DOHH2 (cell line): ENCODE measurements around the gene TAGLN2.

ENCODE experiments used
- H3F3A ChIP-seq: fragments of 200-600 bp; sonication (generic), shearing (Covaris generic); 2 replicates; pipeline ENCODE4 v1.6.0; 2016; ENCODE audit warnings: antibody characterized with exemption, mild to moderate bottlenecking; ENCODE audit not compliant: control insufficient read depth, insufficient read depth
- H3K27ac ChIP-seq: fragments of 200-600 bp; sonication (generic); 2 replicates; pipeline ENCODE4 v1.5.1; 2014; ENCODE audit warnings: low read depth, mild to moderate bottlenecking, low read length, moderate library complexity
- H3K27me3 ChIP-seq: fragments of 200-600 bp; sonication (generic); 2 replicates; pipeline ENCODE4 v1.6.1; 2014; ENCODE audit warnings: mild to moderate bottlenecking, low read length, mixed read lengths; ENCODE audit not compliant: control insufficient read depth
- H3K36me3 ChIP-seq: fragments of 200-600 bp; sonication (generic); 2 replicates; pipeline ENCODE4 v1.6.1; 2014; ENCODE audit warnings: mild to moderate bottlenecking, low read length, moderate library complexity, mixed read lengths; ENCODE audit not compliant: control insufficient read depth
- H3K4me1 ChIP-seq: fragments of 200-600 bp; sonication (generic); 2 replicates; pipeline ENCODE4 v1.6.1; 2014; ENCODE audit warnings: mild to moderate bottlenecking, low read length, mixed read lengths; ENCODE audit not compliant: control insufficient read depth
- H3K4me2 ChIP-seq: fragments of 200-600 bp; sonication (generic); 2 replicates; pipeline ENCODE4 v1.6.0; 2014; ENCODE audit warnings: mild to moderate bottlenecking, low read length, moderate library complexity
- H3K4me3 ChIP-seq: fragments of 200-600 bp; sonication (generic); 2 replicates; pipeline ENCODE4 v1.5.1; 2014; ENCODE audit warnings: mild to moderate bottlenecking, low read length, mixed read lengths
- H3K79me2 ChIP-seq: fragments of 200-600 bp; sonication (generic); 2 replicates; pipeline ENCODE4 v1.6.1; 2014; ENCODE audit warnings: mild to moderate bottlenecking, low read length, mixed read lengths; ENCODE audit not compliant: control insufficient read depth
- H3K9me2 ChIP-seq: fragments of 200-600 bp; sonication (generic); replicated peaks from 2 replicates; pipeline ENCODE4 v1.6.1; 2014; ENCODE audit warnings: mild to moderate bottlenecking, low read length, mixed read lengths; ENCODE audit not compliant: control insufficient read depth
- H3K9me3 ChIP-seq: fragments of 200-600 bp; sonication (generic); 2 replicates; pipeline ENCODE4 v1.6.1; 2014; ENCODE audit warnings: antibody characterized with exemption, low read length, mixed read lengths; ENCODE audit not compliant: control insufficient read depth, insufficient read depth
- H4K20me1 ChIP-seq: fragments of 200-600 bp; sonication (generic); 2 replicates; pipeline ENCODE4 v1.6.0; 2014; ENCODE audit warnings: low read depth, mild to moderate bottlenecking, antibody characterized with exemption, low read length, moderate library complexity; ENCODE audit not compliant: control insufficient read depth, insufficient read depth
- EZH2phosphoT487 ChIP-seq: fragments of 200-600 bp; sonication (generic); IDR thresholded peaks from 2 replicates; pipeline ENCODE4 v1.6.1; 2017; ENCODE audit warnings: borderline replicate concordance, mild to moderate bottlenecking, antibody characterized with exemption, low read length, moderate library complexity, mixed read lengths
- TF ChIP-seq, protein P1 (sequence below): fragments of 200-600 bp; sonication (generic); IDR thresholded peaks from one replicate; pipeline ENCODE4 v1.5.1; 2014; ENCODE audit warnings: antibody characterized with exemption, mild to moderate bottlenecking, low read depth, low read length; ENCODE audit not compliant: poor library complexity, severe bottlenecking

TAGLN2 gene

GRCh38 chr1:159965263-159965662 lies 40.0 kb upstream of the TAGLN2 start:
- Histone ChIP-seq H3K27ac (no peak overlapping the region), H3K79me2 (no peaks in the 10 kb centered on the region), H3K4me1 (no peaks in the 10 kb centered on the region), H3K4me3 (no peak overlapping the region), H4K20me1 (no peaks in the 10 kb centered on the region), H3K9me3 (no peaks in the 10 kb centered on the region), H3K27me3 (peaks cover 26% of the 10 kb centered on the region), H3K36me3 (no peaks in the 10 kb centered on the region), H3K9me2 (no peaks in the 10 kb centered on the region), H3K4me2 (no peak overlapping the region), H3F3A (no peaks in the 10 kb centered on the region)
- no peak for TF ChIP-seq EZH2phosphoT487
- TF ChIP-seq, protein P1, sequence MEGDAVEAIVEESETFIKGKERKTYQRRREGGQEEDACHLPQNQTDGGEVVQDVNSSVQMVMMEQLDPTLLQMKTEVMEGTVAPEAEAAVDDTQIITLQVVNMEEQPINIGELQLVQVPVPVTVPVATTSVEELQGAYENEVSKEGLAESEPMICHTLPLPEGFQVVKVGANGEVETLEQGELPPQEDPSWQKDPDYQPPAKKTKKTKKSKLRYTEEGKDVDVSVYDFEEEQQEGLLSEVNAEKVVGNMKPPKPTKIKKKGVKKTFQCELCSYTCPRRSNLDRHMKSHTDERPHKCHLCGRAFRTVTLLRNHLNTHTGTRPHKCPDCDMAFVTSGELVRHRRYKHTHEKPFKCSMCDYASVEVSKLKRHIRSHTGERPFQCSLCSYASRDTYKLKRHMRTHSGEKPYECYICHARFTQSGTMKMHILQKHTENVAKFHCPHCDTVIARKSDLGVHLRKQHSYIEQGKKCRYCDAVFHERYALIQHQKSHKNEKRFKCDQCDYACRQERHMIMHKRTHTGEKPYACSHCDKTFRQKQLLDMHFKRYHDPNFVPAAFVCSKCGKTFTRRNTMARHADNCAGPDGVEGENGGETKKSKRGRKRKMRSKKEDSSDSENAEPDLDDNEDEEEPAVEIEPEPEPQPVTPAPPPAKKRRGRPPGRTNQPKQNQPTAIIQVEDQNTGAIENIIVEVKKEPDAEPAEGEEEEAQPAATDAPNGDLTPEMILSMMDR, result no peak

DNA sequence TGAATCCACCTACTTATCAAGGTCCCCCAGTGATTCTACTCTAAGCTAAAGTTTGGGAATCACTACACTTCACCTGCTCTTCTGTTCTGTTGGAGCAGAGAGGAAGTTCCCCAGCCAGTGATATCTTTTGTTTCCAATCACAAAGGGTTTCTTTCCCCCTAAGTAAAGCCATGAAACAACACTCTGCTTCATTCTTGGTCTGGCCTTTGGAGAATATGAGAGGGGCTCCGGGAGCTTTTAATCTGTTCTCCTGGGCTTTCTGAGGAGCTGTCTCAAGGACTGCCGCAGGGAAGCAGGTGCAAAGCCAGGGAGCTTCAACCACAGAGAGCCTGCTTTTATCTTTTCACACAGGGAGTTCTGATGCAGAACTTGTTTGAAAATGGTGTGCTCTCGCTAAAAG lies 38.8 kb upstream of the TAGLN2 start:
- no peak overlapping the region for H3K4me3 ChIP-seq
- H3K9me2 ChIP-seq, result no peaks in the 10 kb centered on the region
- peaks cover 29% of the 10 kb centered on the region for H3K27me3 ChIP-seq
- no peaks in the 10 kb centered on the region for H3F3A ChIP-seq
- H3K36me3 ChIP-seq, result no peaks in the 10 kb centered on the region
- H3K9me3 ChIP-seq, result no peaks in the 10 kb centered on the region
- no peak overlapping the region for H3K27ac ChIP-seq
- no peaks in the 10 kb centered on the region for H4K20me1 ChIP-seq
- no peaks in the 10 kb centered on the region for H3K4me1 ChIP-seq
- no peak for TF ChIP-seq EZH2phosphoT487
- TF ChIP-seq, protein P1, result no peak
- no peak overlapping the region for H3K4me2 ChIP-seq
- no peaks in the 10 kb centered on the region for H3K79me2 ChIP-seq

DNA sequence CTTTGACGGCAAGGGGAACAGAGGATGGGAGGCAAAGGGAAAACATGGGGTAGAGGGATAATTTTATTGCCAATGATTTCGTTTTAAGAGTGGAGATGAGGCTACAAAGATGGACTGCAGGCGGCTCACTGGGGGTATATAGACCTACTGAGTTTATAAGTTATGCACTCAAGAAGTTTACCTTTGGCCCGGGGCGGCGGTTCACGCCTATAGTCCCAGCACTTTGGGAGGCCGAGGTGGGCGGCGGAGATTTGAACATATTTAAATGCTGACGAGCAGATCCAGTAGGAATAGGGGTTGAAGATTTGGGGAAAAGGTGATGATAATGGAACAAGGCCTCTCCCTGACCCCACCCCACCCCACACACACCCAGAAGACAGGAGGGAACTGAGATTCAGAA lies 36.9 kb upstream of the TAGLN2 start:
- H3K27ac ChIP-seq, result no peak overlapping the region
- H3K36me3 ChIP-seq, result no peaks in the 10 kb centered on the region
- no peaks in the 10 kb centered on the region for H3K4me1 ChIP-seq
- no peak overlapping the region for H3K4me2 ChIP-seq
- no peak overlapping the region for H3K4me3 ChIP-seq
- TF ChIP-seq, protein P1, result no peak
- TF ChIP-seq EZH2phosphoT487, result no peak
- H3K27me3 ChIP-seq, result peaks cover 28% of the 10 kb centered on the region
- H3K9me3 ChIP-seq, result no peaks in the 10 kb centered on the region
- no peaks in the 10 kb centered on the region for H3K9me2 ChIP-seq
- H3K79me2 ChIP-seq, result no peaks in the 10 kb centered on the region
- H3F3A ChIP-seq, result no peaks in the 10 kb centered on the region
- H4K20me1 ChIP-seq, result no peaks in the 10 kb centered on the region

DNA sequence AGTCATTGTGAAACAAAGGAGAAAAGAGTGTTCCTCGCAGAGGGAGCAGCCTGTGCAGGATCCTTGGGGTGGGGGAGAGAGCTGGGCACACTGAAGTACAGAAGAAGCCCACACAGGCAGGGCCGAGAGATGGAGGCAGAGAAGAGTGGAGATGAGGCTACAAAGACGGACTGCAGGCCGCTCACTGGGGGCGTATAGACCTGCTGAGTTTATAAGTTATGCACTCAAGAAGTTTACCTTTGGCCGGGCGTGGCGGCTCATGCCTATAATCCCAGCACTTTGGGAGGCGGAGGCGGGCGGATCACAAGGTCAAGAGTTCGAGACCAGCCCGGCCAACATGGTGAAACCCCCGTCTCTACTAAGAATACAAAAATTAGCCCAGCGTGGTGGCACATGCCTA lies 36.3 kb upstream of the TAGLN2 start:
- TF ChIP-seq, protein P1, result no peak
- TF ChIP-seq EZH2phosphoT487, result no peak
- peaks cover 28% of the 10 kb centered on the region for H3K27me3 ChIP-seq
- H3K4me1 ChIP-seq, result no peaks in the 10 kb centered on the region
- no peak overlapping the region for H3K4me3 ChIP-seq
- H3K27ac ChIP-seq, result no peak overlapping the region
- H3K79me2 ChIP-seq, result no peaks in the 10 kb centered on the region
- H3K4me2 ChIP-seq, result no peak overlapping the region
- H4K20me1 ChIP-seq, result no peaks in the 10 kb centered on the region
- no peaks in the 10 kb centered on the region for H3F3A ChIP-seq
- H3K9me2 ChIP-seq, result no peaks in the 10 kb centered on the region
- no peaks in the 10 kb centered on the region for H3K9me3 ChIP-seq
- no peaks in the 10 kb centered on the region for H3K36me3 ChIP-seq
